Stomach smooth muscle (tissue), 2 donors: ENCODE data around the gene CCDC106.

Experiments used
- H3K27ac ChIP-seq: one replicate; pipeline ENCODE4 v1.7.0; 2013; ENCODE audit warnings: mild to moderate bottlenecking, low read length, inconsistent platforms
- H3K27me3 ChIP-seq, 2 donors: one replicate each; pipeline ENCODE4 v1.7.0; 2013; ENCODE audit warnings: low read length in 2 of 2; ENCODE audit not compliant: insufficient read depth in 2 of 2, control insufficient read depth in 1 of 2
- H3K36me3 ChIP-seq, 2 donors: one replicate each; pipeline ENCODE4 v1.7.0; 2013; ENCODE audit warnings: low read length in 2 of 2; ENCODE audit not compliant: control insufficient read depth in 2 of 2, insufficient read depth in 2 of 2
- H3K4me1 ChIP-seq: one replicate; pipeline ENCODE4 v1.7.0; 2013; ENCODE audit warnings: low read length; ENCODE audit not compliant: control insufficient read depth, insufficient read depth
- H3K4me3 ChIP-seq, 2 donors: one replicate each; pipeline ENCODE4 v1.7.0; 2013; ENCODE audit warnings: low read length in 2 of 2
- H3K9ac ChIP-seq, 2 donors: one replicate each; pipeline ENCODE4 v1.7.0; 2013; ENCODE audit warnings: low read length in 2 of 2, mild to moderate bottlenecking in 1 of 2
- H3K9me3 ChIP-seq, 2 donors: one replicate each; pipeline ENCODE4 v1.7.0; 2013; ENCODE audit warnings: low read length in 2 of 2; ENCODE audit not compliant: control insufficient read depth in 2 of 2
- donor health status: healthy.
- donor health status: Pancreatic carcinoma.

Gene CCDC106

GRCh38 chr19:55702131-55702627 lies 54.2 kb downstream of the CCDC106 start:
- Histone ChIP-seq H3K9me3 (no peaks in the 10 kb centered on the region), H3K4me3 (no peak overlapping the region), H3K27me3 (no peaks in the 10 kb centered on the region), H3K9ac (no peak overlapping the region), H3K27ac (no peak overlapping the region), H3K4me1 (no peaks in the 10 kb centered on the region), H3K36me3 (peaks cover 0 to 11% of the 10 kb centered on the region in 2 donors)
